ENCODE measurements around the gene FAF1.
"Not testable (repeated sequence)": the region's sequence is repeated elsewhere in the genome, so short reads cannot be mapped to it uniquely, and the experiment has no call there.

The FAF1 gene

DNA sequence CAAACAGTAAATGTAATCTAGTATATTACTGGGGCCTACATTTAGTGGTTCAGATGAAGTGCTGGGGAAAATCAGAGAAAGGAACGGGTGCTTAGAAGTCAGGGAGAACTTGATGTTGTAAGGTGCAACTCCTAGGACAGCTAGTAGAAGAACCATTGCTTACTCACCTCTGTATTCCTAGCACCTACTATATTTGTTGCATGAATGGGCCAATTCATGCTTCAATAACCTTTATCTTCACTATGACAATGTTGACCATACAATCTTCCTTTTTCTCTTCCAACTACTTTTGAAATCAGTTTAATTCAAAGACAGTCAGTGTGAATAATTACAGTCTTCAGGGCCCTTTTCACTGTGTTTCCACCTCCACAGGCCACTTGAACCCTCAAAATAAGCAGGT lies 411.8 kb downstream of the FAF1 start:
- ATAC-seq (no peak), DNase-seq (no peak)
- Mint-ChIP-seq H3K27ac (no peak overlapping the region), H3K36me3 (ENCODE audit: low read depth) (peaks cover 8% of the 10 kb centered on the region), H3K4me3 (no peak overlapping the region), H3K27me3 (no peaks in the 10 kb centered on the region), H3K9me3 (no peaks in the 10 kb centered on the region), H3K4me1 (no peaks in the 10 kb centered on the region)

DNA sequence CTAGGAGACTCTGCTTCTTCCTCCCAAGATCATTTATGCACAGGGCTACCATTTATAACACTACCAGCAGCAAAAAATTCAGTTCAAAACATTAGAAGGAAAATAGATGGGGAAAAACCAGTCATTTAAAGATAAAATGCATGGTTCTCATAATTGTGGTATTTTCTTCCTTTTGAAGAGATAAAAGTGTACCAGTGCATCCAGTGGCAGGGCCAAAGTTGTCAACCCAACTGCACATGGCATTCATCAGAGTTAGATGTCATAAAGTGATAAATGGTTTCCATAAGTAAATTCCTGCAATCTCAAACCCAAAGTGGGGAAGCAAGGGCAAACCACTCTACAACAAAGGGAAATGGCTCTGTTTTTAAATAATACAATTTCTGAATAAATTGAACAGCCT lies 417.7 kb downstream of the FAF1 start:
- ATAC-seq (no peak), DNase-seq (no peak)
- Mint-ChIP-seq H3K27me3 (no peaks in the 10 kb centered on the region), H3K4me3 (no peak overlapping the region), H3K27ac (no peak overlapping the region), H3K4me1 (no peaks in the 10 kb centered on the region), H3K36me3 (ENCODE audit: low read depth) (peaks cover 11% of the 10 kb centered on the region), H3K9me3 (no peaks in the 10 kb centered on the region)

DNA sequence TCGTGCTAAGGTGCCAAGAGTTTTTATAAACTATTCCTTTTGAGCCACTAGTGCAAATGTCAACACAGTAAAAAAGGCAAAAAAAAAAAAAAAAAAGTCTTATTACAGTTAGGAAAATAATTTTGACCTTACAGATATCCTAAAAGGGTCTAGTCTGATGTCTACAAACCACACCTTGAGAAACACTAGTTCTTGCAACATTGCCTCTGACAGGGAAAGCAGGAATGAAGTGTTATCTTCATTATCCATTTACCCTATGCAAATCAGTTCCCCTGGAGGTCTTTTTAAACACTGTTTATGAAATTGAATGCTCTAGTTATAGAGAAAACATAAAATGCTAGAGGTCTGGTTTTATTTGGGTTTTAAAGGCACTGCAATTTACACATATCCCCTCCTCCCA lies 421.6 kb downstream of the FAF1 start:
- no peaks in the 10 kb centered on the region for H3K27me3 Mint-ChIP-seq
- ATAC-seq (no peak), DNase-seq (no peak)
- no peaks in the 10 kb centered on the region for H3K9me3 Mint-ChIP-seq
- H3K4me3 Mint-ChIP-seq, result no peak overlapping the region
- peaks cover 23% of the 10 kb centered on the region for H3K36me3 Mint-ChIP-seq (ENCODE audit: low read depth)
- no peaks in the 10 kb centered on the region for H3K4me1 Mint-ChIP-seq
- H3K27ac Mint-ChIP-seq, result no peak overlapping the region

DNA sequence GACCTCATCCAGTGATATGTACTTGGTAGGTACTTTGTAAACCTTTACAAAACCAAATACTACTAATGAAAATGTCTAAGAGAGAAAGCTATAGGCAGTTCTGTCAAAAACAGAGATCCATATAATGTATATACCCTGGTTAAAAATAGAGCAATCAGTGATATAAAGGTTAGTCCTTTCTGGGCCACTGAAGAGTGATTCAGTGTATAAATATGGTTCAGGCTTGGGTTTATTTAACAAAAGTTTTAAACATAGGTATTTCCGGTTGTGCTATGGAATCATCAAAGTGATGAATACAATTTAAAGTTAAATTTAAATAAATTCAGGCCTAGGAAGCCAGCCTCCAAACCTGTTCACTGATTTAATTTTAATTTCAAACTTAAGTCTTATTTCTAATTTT lies 428.5 kb downstream of the FAF1 start:
- H3K4me1 Mint-ChIP-seq, result no peaks in the 10 kb centered on the region
- ATAC-seq (no peak), DNase-seq (no peak)
- no peak overlapping the region for H3K4me3 Mint-ChIP-seq
- H3K27me3 Mint-ChIP-seq, result no peaks in the 10 kb centered on the region
- peaks cover 50% of the 10 kb centered on the region for H3K36me3 Mint-ChIP-seq (ENCODE audit: low read depth)
- H3K9me3 Mint-ChIP-seq, result peaks cover 4% of the 10 kb centered on the region
- H3K27ac Mint-ChIP-seq, result no peak overlapping the region

DNA sequence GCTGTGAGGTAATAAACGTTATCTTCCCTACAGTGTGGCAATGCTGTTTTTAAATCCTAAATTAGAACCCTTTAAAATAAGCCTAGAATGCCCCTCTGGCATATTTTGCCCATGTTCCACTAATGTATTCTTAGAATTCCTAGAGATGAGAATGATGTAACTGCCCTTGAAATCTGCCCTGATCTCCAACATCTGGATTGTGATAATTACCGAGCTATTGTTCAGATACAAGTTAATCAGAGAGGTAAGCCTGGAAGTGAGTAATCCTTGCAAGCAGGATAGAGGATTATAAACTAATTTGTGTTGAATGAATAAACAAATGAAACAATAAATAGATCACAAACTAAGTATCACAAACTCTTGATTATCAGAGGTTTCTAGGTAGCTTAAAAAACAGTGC lies 429.0 kb downstream of the FAF1 start:
- Mint-ChIP-seq H3K36me3 (ENCODE audit: low read depth) (peaks cover 52% of the 10 kb centered on the region), H3K4me3 (no peak overlapping the region), H3K9me3 (peaks cover 4% of the 10 kb centered on the region), H3K4me1 (no peaks in the 10 kb centered on the region), H3K27me3 (no peaks in the 10 kb centered on the region), H3K27ac (no peak overlapping the region)
- DNase-seq (no peak), ATAC-seq (no peak)

DNA sequence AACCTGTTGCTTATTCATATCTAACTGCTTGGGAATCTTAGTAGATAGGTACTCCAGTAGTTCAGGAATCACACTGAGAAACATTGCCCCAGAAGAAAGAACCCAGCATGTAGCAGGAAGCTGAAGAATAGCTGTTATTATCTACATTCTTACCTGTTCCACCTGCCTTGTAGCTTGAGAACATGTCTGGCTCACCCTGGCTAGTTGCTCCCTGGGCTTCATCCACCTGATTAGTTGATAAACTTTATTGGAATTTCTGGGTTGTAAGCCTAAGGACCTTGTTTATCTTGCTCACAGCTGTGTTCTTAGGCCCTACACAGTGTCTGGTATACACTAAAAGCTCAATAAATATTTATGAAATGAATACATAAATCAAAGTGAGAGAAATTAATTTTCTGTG lies 430.6 kb downstream of the FAF1 start:
- H3K36me3 Mint-ChIP-seq (ENCODE audit: low read depth), result peaks cover 57% of the 10 kb centered on the region

DNA sequence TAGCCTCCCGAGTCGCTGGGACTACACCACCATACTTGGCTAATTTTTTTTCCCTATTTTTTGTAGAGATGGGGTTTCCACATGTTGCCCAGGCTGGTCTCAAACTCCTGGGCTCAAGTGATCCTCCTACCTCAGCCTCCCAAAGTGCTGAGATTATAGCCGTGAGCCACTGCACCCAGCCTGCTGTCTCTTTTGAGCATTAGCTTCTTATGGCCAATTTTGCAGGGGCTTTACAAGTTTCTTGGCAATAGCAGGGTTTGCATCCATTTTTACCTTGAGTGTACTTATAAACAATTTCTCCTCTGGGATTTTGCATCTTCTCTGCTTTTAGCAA lies 432.1 kb downstream of the FAF1 start:
- not testable (repeated sequence) for H3K27ac Mint-ChIP-seq, H3K4me1 Mint-ChIP-seq, H3K4me3 Mint-ChIP-seq, DNase-seq, ATAC-seq, H3K27me3 Mint-ChIP-seq
- Mint-ChIP-seq H3K9me3 (peaks cover 23% of the 10 kb centered on the region), H3K36me3 (ENCODE audit: low read depth) (peaks cover 62% of the 10 kb centered on the region)

More for the DNA sequence above, 430.6 kb downstream of the FAF1 start:
- Mint-ChIP-seq H3K4me3 (no peak overlapping the region), H3K9me3 (peaks cover 13% of the 10 kb centered on the region), H3K4me1 (no peaks in the 10 kb centered on the region), H3K27ac (no peak overlapping the region), H3K27me3 (no peaks in the 10 kb centered on the region)
- DNase-seq (no peak), ATAC-seq (no peak)

DNA sequence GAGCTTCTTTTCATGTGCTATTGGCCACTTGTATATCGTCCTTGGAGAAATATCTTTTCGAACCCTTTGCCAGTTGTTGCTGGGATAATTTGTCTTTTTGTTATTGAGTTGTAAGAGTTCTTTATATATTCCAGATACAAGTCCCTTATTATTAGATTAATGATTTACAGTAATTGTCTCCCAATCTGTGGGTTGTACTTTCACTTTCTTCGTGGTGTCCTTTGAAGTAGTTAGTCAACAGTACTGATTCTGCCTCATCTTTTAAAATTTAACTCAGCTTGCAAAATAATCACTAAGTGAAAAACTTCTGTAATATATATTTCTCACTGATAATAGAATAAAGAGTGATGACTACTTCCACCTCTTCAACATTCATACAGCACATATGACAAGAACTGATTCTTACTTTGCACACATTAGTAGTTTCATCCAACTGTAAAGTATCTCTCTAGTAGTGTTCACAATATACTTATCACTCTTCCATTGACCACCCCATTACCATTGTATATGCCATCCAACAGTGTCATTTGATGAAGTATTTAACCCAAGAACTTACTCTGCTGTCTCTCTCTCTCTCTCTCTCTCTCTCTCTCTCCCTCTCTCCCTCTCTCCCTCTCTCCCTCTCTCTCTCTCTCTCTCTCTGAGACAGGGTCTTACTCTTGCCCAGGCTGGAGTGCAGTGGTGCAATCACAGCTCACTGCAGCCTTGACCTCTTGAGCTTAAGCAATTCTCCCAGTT lies 432.6 kb downstream of the FAF1 start:
- no peaks in the 10 kb centered on the region for H3K4me1 Mint-ChIP-seq
- H3K9me3 Mint-ChIP-seq, result peaks cover 23% of the 10 kb centered on the region
- no peak for ATAC-seq
- DNase-seq, result no peak
- no peaks in the 10 kb centered on the region for H3K27me3 Mint-ChIP-seq
- peaks cover 65% of the 10 kb centered on the region for H3K36me3 Mint-ChIP-seq (ENCODE audit: low read depth)
- no peak overlapping the region for H3K4me3 Mint-ChIP-seq
- no peak overlapping the region for H3K27ac Mint-ChIP-seq

DNA sequence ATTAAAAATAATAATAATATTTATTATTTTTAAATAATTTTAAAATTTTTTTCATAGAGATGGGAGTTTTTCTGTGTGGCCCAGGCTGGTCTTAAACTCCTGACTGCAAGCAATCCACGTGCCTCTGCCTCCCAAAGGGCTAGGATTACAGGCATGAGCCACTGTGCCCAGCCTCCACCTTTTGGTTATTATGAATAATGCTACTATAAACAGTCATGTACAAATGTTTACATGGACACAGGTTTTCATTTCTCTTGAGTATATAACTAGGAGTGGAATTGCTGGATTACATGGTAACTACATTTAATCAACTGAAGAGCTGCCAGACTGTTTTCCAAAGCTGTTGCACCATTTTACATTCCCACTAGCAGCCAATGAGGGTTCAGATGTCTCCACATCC lies 433.6 kb downstream of the FAF1 start:
- H3K4me3 Mint-ChIP-seq, result no peak overlapping the region
- H3K27ac Mint-ChIP-seq, result no peak overlapping the region
- peaks cover 65% of the 10 kb centered on the region for H3K36me3 Mint-ChIP-seq (ENCODE audit: low read depth)
- H3K9me3 Mint-ChIP-seq, result peaks cover 23% of the 10 kb centered on the region
- H3K27me3 Mint-ChIP-seq, result no peaks in the 10 kb centered on the region
- no peak for DNase-seq
- no peak for ATAC-seq
- H3K4me1 Mint-ChIP-seq, result no peaks in the 10 kb centered on the region

DNA sequence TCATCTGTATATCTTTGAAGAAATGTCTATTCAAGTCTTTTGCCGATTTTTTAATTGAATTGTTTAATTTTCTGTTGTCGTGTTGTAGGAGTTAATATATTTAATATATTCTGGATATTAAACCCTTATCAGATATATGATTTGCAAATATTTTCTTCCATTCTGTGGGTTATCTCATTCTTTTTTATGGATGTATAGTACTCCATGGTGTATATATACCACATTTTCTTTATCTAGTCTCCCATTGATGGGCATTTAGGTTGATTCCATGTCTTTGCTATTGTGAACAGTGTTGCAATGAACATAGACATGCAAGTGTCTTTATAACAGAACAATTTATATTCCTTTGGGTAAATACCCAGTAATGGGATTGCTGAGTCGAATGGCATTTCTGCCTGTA lies 436.5 kb downstream of the FAF1 start:
- Mint-ChIP-seq H3K4me3 (no peak overlapping the region), H3K27ac (no peak overlapping the region), H3K4me1 (no peaks in the 10 kb centered on the region), H3K36me3 (ENCODE audit: low read depth) (peaks cover 57% of the 10 kb centered on the region), H3K9me3 (peaks cover 23% of the 10 kb centered on the region), H3K27me3 (no peaks in the 10 kb centered on the region)
- DNase-seq (no peak), ATAC-seq (no peak)

DNA sequence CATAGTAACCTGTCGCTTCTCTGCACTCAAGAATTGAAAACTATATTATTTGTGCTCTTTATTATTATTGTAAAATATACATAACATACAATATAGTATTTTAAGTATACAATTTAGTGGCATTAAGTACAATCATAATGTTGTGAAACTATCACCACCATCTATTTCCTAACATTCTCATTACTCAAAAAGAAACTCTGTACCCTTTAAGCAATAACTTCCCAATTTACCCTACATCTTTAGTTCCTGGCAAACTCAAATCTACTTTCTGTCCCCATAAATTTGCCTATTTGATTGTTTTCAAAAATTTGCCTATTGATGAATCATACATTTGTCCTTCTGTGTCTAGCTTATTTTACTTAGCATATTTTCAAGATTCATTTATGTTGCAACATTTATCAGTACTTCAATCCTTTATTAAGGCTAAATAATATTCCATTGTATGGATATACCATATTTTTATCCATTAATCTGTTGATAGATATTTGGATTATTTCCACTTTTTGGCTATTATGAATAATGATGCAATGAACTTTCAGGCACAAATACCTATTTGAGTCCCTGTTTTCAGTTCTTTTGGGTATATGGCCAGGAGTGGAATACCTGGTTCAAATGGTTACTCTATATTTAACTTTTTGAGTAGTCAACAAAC lies 437.2 kb downstream of the FAF1 start:
- Mint-ChIP-seq H3K27me3 (no peaks in the 10 kb centered on the region), H3K36me3 (ENCODE audit: low read depth) (peaks cover 50% of the 10 kb centered on the region), H3K4me1 (no peaks in the 10 kb centered on the region), H3K9me3 (peaks cover 23% of the 10 kb centered on the region), H3K27ac (no peak overlapping the region), H3K4me3 (no peak overlapping the region)
- DNase-seq, result no peak
- ATAC-seq, result no peak

DNA sequence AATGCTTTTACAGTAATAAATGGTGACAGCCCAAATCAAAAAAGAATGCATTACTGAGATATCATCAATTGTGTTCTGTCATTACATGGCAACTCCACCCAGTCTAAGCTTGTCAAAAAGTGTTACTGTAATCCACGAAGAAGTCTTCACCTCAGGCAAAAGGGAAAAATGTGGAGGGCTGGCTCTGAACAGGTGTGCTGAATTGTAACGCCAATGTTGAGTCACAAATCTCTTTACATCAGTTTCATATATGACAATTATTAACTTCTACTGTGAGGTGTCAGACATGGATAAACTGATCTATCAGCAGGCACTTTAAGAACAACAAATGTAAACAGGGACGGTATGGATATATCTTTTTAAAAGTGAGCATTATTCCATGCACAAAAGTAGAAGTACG lies 438.4 kb downstream of the FAF1 start:
- H3K9me3 Mint-ChIP-seq, result peaks cover 19% of the 10 kb centered on the region
- H3K27me3 Mint-ChIP-seq, result no peaks in the 10 kb centered on the region
- DNase-seq (no peak), ATAC-seq (no peak)
- H3K4me3 Mint-ChIP-seq, result no peak overlapping the region
- H3K36me3 Mint-ChIP-seq (ENCODE audit: low read depth), result peaks cover 40% of the 10 kb centered on the region
- no peak overlapping the region for H3K27ac Mint-ChIP-seq
- no peaks in the 10 kb centered on the region for H3K4me1 Mint-ChIP-seq

DNA sequence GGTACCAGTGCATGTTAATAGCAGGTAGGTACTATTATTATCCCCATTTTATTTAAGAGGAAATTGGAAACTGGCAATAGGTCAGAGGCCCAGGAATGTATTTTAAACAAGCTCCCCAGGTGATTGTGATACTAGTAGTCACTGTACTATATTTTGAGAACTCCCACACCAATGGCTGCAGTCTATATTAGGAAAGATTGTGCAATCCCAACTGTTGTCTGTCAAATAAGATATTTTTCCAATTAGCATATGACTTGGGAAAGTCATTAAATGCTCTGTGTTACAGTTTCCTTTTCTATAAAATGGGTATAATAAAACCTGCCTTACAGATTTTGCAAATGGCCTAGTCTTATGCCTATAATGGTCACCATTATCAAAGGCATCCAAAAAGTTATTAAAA lies 442.6 kb downstream of the FAF1 start:
- peaks cover 7% of the 10 kb centered on the region for H3K9me3 Mint-ChIP-seq
- no peaks in the 10 kb centered on the region for H3K4me1 Mint-ChIP-seq
- peaks cover 37% of the 10 kb centered on the region for H3K36me3 Mint-ChIP-seq (ENCODE audit: low read depth)
- no peak overlapping the region for H3K4me3 Mint-ChIP-seq
- ATAC-seq, result no peak
- H3K27me3 Mint-ChIP-seq, result no peaks in the 10 kb centered on the region
- H3K27ac Mint-ChIP-seq, result no peak overlapping the region
- no peak for DNase-seq

DNA sequence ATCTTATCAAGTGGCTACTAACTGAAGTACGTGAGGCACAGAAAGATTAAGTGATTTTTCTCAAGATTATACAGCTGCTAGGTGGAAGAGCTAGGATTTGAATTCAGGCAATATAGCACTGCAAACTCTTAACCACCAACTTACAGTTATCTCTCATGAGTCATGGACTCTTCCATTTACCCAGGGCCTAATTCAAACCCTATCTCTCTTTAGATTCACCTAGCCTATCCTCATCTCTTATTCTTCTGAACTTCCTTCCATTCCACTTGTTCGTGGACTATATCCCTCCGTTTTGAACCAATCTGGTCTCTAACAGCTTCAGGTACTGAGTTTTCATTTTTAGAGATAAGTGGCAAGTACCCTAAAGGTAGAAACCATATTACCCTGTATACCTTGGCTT lies 444.0 kb downstream of the FAF1 start:
- peaks cover 47% of the 10 kb centered on the region for H3K36me3 Mint-ChIP-seq (ENCODE audit: low read depth)
- H3K27ac Mint-ChIP-seq, result no peak overlapping the region
- no peak for DNase-seq
- H3K9me3 Mint-ChIP-seq, result peaks cover 13% of the 10 kb centered on the region
- ATAC-seq, result no peak
- no peaks in the 10 kb centered on the region for H3K4me1 Mint-ChIP-seq
- no peaks in the 10 kb centered on the region for H3K27me3 Mint-ChIP-seq
- no peak overlapping the region for H3K4me3 Mint-ChIP-seq

DNA sequence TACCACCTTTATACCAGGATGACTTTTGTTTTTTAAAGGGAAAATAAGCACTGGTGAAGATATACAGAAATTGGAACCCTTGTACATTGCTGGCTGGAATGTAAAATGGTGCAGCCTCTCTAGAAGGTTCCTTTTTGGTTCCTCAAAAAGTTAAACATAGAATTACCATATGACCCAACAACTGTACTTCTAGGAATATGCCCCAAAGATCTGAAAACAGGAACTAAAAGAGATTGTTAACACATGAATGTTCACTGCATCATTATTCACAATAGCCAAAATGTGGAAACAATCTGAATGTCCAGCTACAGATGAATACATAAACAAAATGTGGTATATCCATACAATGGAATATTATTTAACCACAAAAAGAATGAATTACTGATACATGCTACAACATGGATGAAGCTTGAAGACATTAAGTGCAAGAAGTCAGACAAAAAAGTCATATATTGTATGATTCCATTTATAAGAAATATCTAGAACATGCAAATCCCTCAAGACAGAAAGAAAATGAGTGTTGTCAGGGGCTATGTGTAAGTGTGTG lies 452.0 kb downstream of the FAF1 start:
- peaks cover 31% of the 10 kb centered on the region for H3K9me3 Mint-ChIP-seq
- no peak overlapping the region for H3K27ac Mint-ChIP-seq
- DNase-seq (no peak), ATAC-seq (no peak)
- no peak overlapping the region for H3K4me3 Mint-ChIP-seq
- no peaks in the 10 kb centered on the region for H3K27me3 Mint-ChIP-seq
- H3K4me1 Mint-ChIP-seq, result no peaks in the 10 kb centered on the region
- peaks cover 67% of the 10 kb centered on the region for H3K36me3 Mint-ChIP-seq (ENCODE audit: low read depth)

All from activated naive CD8-positive, alpha-beta T cell treated with anti-CD3 and anti-CD28 coated beads, Interleukin-2, amount 50 U/mL, for 24 hours (primary cell).